SIG-M5 (cell line): ENCODE results near the gene SLC22A15.
"Not testable (repeated sequence)": the region's sequence is repeated elsewhere in the genome, so short reads cannot be mapped to it uniquely, and the experiment has no call there.

ENCODE experiments used
- DNase-seq: peaks from one replicate; lab custom pipeline; 2025; lab: John Stamatoyannopoulos, UW

SLC22A15 gene

GRCh38 chr1:115980998-115981993 lies 5.0 kb downstream of the SLC22A15 start:
- DNase-seq, result no peak

DNA sequence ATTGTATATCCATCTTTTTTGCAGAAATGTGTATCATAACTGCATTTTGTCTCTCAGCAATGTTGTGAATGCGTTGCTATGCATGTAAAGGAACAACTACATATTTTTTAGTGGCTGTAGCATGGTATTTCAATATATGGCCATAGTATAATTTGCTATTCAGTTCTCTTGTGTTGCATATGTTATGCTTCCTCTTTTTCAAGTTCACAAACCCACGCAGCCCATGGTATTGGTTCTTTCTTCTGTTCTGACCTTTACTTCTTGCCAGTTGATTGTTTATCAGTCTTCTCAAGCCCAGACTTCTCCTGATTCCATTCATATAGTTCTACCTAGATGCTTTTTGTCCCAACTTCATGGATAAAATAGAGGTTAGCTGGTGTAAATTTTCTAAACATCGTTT lies 6.1 kb downstream of the SLC22A15 start:
- peak; percentile 20 for DNase-seq

DNA sequence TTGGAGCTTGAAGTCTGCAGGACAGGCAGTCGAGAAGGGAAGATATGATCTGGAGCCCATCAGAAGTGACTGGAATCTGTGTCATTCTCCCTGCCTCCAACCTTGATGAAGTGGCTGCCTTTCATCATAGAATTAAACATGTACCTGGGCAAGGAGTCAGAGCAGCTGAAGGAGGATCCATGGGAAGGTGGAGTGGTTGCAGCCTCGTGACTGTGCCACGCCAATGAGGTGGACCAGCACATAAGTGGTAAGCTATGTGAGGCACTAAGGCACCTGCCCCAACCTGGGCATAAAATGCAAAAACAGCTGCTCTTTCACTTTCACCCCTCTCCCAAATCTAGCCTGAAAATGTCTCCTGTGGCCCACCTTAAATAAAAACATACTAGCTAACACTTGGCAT lies 7.3 kb downstream of the SLC22A15 start:
- DNase-seq, result no peak

- no peak for DNase-seq
These were observed 11.3 kb downstream of the SLC22A15 start for GRCh38 chr1:115987623-115988022.

GRCh38 chr1:115988953-115989352 lies 12.6 kb downstream of the SLC22A15 start:
- no peak for DNase-seq

- DNase-seq, result no peak
These were observed 13.4 kb downstream of the SLC22A15 start for GRCh38 chr1:115989699-115990098.

DNA sequence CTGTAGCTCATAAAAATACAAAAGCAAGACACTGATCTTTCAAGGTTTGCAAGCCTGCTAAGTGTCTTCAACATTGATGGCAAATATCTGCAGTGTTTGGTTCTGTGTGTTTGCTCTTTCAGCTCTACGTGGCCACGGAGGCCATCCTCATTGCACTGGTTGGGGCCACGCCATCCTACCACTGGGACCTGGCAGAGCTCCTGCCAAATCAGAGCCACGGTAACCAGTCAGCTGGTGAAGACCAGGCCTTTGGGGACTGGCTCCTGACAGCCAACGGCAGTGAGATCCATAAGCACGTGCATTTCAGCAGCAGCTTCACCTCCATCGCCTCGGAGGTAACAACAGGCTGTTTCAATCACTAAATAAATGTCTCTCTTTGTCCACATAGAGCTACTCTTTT lies 15.6 kb downstream of the SLC22A15 start:
- no peak for DNase-seq

DNA sequence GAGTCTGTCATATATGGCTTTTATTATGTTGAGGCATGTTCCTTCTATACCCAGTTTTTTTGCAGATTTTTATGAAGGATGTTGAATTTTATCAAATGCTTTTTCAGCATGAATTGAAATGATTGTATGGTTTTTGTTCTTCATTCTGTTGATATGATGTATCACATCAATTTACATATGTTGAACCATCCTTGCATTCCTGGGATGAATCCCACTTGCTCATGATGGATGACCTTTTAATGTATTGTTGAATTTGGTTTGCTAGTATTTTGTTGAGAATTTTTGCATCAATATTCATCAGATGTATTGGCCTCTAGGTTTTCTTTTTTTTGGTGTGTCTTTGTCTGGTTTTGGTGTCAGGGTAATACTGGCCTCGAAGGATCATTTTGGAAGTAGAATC lies 21.6 kb downstream of the SLC22A15 start:
- DNase-seq, result not testable (repeated sequence)

DNA sequence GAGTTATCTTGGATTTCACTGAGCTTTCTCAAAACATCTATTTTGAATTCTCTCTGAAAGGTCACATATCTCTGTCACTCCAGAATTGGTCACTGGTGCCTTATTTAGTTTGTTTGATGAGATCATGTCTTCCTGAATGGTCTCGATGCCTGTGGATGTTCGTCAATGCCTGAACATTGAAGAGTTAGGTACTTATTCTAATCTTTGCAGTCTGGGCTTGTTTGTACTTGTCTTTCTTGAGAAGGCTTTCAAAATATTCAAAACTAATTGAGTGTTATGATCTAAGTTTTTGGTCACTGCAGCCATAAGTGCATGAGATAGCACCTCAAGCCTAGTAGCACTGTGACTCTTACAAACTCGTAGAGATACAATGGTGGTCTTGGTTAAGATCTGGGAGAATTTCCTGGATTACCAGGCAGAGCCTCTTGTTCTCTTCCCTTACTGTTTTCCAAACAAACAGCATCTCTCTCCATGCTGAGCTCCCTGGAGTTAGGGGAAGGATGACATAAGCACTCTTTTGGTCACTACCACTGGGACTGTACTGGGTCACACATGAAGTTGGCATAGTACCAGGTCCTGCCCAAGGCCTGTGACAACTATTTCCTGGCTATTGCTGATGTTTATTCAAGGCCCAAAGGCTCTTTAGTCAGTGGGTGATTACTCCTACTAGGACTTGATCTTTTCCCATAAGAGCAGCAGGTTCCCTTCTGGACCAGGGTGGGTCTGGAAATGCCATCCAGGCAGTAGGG lies 25.6 kb downstream of the SLC22A15 start:
- no peak for DNase-seq

GRCh38 chr1:116002781-116003420 lies 26.6 kb downstream of the SLC22A15 start:
- no peak for DNase-seq

DNA sequence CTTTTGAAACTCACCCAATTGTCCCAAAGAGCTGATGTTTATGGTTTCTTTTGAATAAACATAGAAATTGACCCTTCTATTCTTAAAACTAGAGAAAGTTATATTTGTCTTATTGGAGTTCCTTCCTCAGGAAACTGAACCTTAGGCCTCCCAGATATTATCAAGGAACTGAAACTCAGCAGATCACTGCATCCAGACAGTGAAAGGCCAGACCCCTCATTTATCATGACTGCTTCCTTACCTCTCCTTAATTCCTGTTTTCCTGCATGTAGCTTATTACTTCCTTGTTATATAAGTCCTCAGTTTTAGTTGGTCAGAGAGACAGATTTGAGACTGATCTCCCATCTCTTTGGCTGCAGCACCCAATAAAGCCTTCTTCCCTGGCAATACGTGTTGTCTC lies 27.5 kb downstream of the SLC22A15 start:
- DNase-seq, result no peak

GRCh38 chr1:116006486-116006964 lies 30.2 kb downstream of the SLC22A15 start:
- DNase-seq, result no peak

DNA sequence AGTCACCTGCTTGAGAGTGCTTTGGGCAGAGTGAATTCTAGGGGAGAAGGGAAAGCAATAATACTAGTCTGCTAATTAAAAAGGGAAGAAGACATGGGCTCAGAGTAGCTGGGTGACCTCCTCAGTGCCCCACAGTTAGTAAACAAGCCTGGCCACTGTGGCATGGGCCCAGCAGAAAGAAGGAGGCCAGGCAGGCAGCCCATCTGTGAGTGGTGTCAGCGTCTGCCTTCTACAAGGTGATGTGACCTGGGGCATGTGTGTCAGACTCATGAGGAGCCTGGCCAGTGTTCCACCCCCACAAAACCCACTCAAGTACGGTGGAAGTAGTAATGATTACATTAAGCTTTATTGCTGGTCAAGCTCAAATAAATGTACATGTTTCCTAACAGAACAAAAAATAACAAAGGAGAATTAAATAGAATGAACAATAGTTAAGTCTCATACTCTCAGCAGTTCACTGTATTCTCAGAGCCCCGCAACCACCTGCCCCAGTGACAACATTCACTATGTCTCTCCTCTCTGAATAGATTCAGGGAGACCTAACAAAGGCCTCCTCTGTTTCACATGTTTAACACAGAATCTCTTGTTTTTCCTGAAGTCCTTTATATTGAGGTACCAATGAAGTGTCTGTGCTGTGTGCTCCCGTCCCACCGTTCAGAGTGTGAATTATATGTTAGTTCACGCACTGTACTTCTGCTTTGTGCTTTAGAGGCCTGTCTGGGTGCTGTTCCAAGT lies 32.5 kb downstream of the SLC22A15 start:
- DNase-seq, result no peak

DNA sequence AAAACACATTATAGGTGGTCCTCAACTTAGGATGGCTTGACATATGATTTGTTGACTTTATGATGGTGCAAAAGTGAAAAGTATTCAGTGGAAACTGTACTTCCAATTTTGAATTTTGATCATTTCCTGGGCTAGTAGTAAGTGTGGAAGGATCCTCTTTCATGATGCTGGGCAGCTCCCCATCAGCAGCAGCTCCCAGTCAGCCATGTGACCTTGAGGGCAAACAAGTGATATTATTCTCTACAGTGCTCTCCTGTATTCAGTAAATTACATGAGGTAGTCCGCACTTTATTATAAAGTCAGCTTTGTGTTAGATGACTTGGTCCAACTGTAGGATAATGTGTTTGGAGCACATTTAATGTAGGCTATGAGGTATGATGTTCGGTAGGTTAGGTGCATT lies 36.4 kb downstream of the SLC22A15 start:
- DNase-seq, result no peak

DNA sequence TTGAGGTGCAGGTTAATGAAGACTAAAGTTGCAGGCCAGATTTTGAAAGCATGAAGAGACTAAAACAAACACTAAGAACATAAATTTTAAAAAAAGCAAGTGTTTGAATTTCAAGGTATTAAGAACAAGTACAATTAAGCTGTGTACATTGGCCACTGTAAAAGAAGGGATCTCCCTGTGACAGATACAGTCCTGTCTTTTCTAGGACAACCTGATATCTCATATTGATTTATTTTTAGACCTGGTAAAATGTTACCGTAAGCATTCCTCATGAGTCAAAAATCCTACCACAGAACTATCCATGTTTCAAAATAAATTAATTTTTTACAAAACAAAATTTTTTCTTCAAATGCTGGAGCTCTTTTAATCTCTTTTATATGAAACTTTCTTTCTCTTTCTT lies 39.4 kb downstream of the SLC22A15 start:
- no peak for DNase-seq

DNA sequence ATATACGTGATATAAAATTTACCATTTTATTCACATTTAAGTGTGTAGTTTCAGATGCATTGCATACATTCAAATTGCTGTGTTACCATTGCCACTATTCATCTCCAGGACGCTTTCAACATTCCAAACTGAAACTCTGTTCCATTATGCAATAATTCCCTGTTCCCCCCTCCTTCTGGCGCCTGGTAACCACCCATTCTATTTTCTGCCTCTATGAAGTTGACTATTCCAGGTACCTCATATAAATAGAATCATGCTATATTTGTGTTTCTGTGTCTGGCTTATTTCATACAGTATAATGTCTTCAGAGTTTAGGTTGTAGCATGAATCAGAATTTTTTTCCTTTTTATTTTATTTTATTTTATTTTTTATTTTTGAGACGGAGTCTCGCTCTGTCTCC lies 41.7 kb downstream of the SLC22A15 start:
- no peak for DNase-seq

DNA sequence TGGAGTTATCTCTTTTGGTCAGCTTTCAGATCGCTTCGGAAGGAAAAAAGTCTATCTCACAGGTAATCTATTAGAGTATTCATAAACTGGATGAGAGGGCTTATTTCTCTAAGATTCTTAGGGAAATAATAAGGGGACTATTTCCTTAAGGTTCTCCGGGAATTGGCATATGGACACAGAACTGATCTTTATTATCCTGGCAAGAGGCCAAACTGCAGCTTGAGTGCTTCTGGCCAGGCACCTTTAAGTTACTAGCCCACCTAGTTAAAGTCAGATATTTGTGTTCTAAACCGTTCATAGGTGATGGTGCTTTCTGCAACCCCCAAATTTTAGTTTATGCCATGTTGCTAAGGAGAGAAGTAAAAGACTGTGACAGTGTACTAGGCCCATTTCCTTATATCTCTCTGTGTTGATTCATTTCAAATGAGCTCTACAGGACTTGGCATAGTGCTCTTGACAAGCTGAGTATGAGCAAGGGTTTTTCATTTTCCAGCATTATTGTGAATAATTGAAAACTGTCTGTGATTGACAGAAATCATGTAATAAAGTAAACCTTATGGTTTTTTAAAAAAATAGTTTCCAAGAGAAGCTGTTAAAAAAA lies 43.4 kb downstream of the SLC22A15 start:
- no peak for DNase-seq

DNA sequence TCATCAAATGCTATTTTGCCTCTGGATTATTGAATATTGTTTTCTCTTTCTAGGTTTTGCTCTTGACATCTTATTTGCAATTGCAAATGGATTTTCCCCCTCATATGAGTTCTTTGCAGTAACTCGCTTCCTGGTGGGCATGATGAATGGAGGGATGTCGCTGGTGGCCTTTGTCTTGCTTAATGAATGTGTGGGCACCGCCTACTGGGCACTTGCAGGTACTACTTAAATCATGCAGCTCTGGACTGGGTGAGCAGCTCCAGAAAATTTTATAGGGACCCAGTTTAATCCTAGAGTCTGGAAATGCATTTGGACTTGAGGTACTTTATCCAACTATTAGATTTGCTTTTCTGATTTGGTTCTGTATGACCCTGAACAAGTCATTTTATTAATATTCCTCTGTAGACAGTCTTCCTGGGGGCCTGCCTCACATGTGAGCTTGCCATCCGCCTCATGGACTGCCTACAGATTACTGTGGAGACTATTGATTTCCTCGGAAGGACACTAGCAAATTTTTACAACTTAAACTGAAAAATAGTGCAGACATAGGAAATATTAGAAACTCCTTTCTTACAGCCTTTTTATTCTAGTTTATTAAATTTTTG lies 44.5 kb downstream of the SLC22A15 start:
- DNase-seq, result no peak

GRCh38 chr1:116024626-116025025 lies 48.3 kb downstream of the SLC22A15 start:
- DNase-seq, result no peak

- no peak for DNase-seq
These were observed 50.3 kb downstream of the SLC22A15 start for GRCh38 chr1:116026631-116027030.

DNA sequence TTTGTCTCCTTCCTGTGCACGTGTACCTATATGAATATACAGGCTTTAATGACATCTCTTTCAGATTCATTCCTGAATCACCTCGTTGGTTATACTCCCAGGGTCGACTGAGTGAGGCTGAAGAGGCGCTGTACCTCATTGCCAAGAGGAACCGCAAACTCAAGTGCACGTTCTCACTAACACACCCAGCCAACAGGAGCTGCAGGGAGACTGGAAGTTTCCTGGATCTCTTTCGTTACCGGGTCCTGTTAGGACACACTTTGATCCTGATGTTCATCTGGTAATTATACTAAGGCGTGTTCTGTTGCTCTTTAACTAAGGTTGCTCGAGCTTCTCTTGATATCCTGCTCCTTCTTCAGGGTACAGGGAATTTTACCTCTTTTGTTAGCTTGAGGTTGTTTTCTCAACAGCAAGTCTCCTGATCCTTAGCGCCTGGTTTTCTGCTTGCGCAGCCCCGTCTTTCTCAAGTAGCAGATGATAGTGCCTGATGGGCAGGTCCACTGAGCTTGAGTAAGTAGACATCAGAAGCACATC lies 55.1 kb downstream of the SLC22A15 start:
- DNase-seq, result no peak
